HEK293 (cell line): ENCODE results near the gene PRRT2.

Experiments
- ATF2 ChIP-seq: fragments of 450-650 bp; formaldehyde crosslinking; IDR thresholded peaks from 2 replicates; pipeline ENCODE4 v1.5.1; 2016; ENCODE audit warnings: missing biosample characterization, missing genetic modification characterization, low read depth
- CTCF ChIP-seq: fragments of 450-650 bp; formaldehyde crosslinking; IDR thresholded peaks from 2 replicates; pipeline ENCODE4 v1.5.1; 2016; ENCODE audit warnings: missing biosample characterization, missing genetic modification characterization
- GLIS2 ChIP-seq: fragments of 450-650 bp; formaldehyde crosslinking; IDR thresholded peaks from 2 replicates; pipeline ENCODE4 v1.5.1; 2016; ENCODE audit warnings: missing biosample characterization, missing genetic modification characterization
- MYNN ChIP-seq: fragments of 450-650 bp; formaldehyde crosslinking; IDR thresholded peaks from 2 replicates; pipeline ENCODE4 v1.5.1; 2016; ENCODE audit warnings: missing biosample characterization, missing genetic modification characterization, borderline replicate concordance
- REST ChIP-seq: fragments of 450-650 bp; formaldehyde crosslinking; IDR thresholded peaks from 2 replicates; pipeline ENCODE4 v1.5.1; 2016; ENCODE audit warnings: missing biosample characterization, missing genetic modification characterization
- SETDB1 ChIP-seq: IDR thresholded peaks from one replicate; pipeline ENCODE4 v1.6.1; 2017; ENCODE audit warnings: mild to moderate bottlenecking, low read length, moderate library complexity, mixed read lengths; ENCODE audit not compliant: insufficient read length
- ZBTB11 ChIP-seq: fragments of 450-650 bp; formaldehyde crosslinking; conservative IDR thresholded peaks from 2 replicates; pipeline ENCODE4 v1.5.1; 2016; ENCODE audit warnings: low read depth, missing biosample characterization, missing genetic modification characterization
- ZNF280D ChIP-seq: fragments of 450-650 bp; formaldehyde crosslinking; IDR thresholded peaks from 2 replicates; pipeline ENCODE4 v1.5.1; 2016; ENCODE audit warnings: missing biosample characterization, missing genetic modification characterization
- ZNF341 ChIP-seq: fragments of 450-650 bp; formaldehyde crosslinking; IDR thresholded peaks from 2 replicates; pipeline ENCODE4; 2016; ENCODE audit warnings: low read depth, missing biosample characterization, missing genetic modification characterization
- ZNF621 ChIP-seq: fragments of 450-650 bp; formaldehyde crosslinking; IDR thresholded peaks from 2 replicates; pipeline ENCODE4 v1.5.1; 2017; ENCODE audit warnings: missing biosample characterization, missing genetic modification characterization

- TF ChIP-seq REST (tag by site-specific recombination) (no peak), CTCF (tag by site-specific recombination) (no peak), ZNF280D (no peak), ZNF621 (tag by site-specific recombination) (no peak), GLIS2 (tag by site-specific recombination) (no peak), ZNF341 (tag by site-specific recombination) (no peak), ZBTB11 (tag by site-specific recombination) (no peak), ATF2 (tag by site-specific recombination) (no peak), SETDB1 (no peak), MYNN (tag by site-specific recombination) (no peak)
Measured at GRCh38 chr16:29810699-29811169, 1.3 kb upstream of the PRRT2 start.
